ENCODE results near the gene ST3GAL2. TPM values are rescaled to one million over a fixed set of nuclear protein-coding genes. Genes with fewer than 3 reads are reported as not detected.

ST3GAL2 gene
- 18.5 TPM for polyA plus RNA-seq (2012; ENCODE audit: insufficient read depth, insufficient read length)

DNA sequence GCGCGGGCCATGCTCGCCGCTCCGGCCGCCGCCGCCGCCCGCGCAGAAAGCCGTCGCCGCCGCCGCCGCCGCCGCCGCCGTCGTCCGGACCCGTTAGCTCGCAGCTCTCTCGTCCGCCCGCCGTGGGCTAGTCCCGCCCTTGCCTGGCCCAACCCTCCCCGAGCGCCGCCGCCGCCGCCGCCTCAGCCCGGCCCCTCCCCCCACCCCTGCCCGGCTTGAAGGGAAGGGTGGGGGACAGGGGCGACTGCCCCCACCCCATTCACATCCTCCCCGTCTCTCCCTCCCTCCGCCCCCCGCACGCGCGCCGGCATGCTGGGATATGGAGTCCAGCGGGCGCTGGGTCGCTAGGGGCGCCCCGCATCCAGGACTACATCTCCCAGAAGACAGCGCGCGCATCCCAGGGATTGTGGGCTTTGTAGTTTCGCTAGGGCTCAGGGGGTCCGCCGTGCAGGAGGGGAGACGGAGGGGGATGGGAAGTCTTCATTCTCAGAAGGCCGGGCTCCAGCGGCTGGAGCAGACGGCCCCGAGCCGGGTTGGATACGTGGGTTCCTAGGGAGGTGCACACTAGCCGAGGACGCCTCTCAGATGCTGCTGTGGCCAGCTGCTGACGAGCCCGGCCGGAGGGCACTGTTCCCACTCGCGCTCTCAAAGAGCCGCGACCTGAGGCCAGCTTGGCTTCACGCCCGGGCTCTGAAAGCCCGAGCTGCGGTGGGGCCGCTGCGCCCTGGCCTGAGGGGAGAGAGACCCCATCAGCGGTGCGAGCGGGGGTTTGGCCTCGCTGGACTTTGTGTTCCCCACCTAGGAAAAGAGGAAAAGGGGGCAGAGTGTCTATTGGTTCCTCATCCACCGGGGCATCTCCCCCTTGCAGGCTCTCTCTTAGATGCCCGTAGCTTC lies at the start of gene ST3GAL2:
TSS of gene ST3GAL2 (minus strand) at position 132 of the 894 bp plus-strand sequence. CDS start 40,570 bp downstream, outside the sequence.
- DNase-seq (ENCODE audit: low read depth, low spot score) = peak; percentile 94
- H3K4me3 ChIP-seq (ENCODE audit: low read length) = peak within 1 kb of the TSS; percentile 83

GRCh38 chr16:70484867-70485266 lies 46.0 kb upstream of the ST3GAL2 start:
- DNase-seq (ENCODE audit: low read depth, low spot score) = no peak
- H3K4me3 ChIP-seq (ENCODE audit: low read length) = no peak overlapping the region

GRCh38 chr16:70483426-70483825 lies 44.5 kb upstream of the ST3GAL2 start:
- DNase-seq (ENCODE audit: low read depth, low spot score) = peak; percentile 73

DNA sequence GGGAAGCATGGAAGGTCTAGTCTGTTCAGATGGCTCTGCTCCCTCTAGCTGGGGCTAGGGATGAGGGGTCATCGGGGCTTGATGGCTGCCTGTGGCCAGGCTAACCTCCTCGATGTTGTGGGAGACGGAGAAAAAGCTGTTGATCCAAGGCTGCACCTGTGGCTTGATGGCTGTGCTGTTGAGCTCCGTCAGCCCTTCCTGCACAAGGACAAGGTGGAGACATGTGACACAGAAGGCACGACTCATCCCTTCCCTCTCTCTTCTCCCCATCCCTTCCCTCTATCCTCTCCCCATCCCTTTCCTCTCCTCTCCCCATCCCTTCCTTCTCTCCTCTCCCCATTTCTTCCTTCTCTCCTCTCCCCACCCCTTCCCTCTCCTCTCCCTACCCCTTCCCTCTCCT lies 43.7 kb upstream of the ST3GAL2 start:
- no peak for DNase-seq (ENCODE audit: low read depth, low spot score)
- H3K4me3 ChIP-seq (ENCODE audit: low read length) = no peak overlapping the region

More at GRCh38 chr16:70483426-70483825, 44.5 kb upstream of the ST3GAL2 start:
- H3K4me3 ChIP-seq (ENCODE audit: low read length) = no peak overlapping the region

- no peak overlapping the region for H3K4me3 ChIP-seq (ENCODE audit: low read length)
- no peak for DNase-seq (ENCODE audit: low read depth, low spot score)
Measured at GRCh38 chr16:70481929-70482536, 43.1 kb upstream of the ST3GAL2 start.

DNA sequence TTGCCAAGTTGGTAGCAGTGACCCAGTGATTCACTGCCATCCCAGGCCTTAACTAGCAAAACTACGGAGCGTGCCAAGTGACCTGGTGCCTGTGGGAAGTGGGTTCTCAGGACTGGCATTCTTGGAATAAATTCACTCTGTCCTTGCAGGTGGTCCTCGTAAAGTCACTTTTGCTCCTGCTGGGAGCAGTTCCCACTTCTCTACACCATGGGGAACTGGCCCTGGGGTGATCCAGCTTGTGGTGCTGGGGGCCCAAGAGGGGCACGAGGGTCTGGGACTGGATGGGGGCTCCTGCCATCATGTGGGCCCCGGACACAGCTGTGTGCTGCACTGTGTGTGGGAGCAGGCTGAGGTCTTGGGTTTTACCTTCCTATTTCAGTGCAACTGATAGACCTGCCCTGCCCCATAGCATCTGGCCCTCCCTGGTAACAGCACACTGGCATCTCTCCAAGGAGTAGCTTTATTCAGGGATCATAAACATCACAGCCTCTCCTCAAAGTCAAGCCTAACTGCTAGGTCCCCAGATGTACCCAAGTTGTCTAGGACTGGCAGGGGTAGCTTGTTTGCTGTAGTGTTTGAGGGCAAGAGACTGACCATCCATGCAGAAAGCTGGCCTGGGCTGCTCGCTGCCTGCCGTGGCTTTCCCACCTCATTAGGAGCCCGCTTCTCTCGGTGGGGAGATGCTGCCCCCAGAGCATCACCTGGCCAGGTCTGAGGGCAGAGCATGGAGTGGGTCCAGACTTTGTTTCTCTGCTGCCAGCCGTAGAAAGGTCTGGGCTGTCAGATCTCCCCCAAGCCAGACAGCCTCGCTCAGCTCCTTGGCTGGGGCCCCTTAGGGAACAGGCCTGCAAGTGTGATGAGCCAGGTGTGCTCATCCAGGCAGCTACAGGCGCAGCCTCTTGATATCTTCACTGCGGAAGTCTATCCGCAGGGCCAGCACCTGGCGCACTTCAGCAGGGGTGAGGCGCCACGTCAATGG lies 41.5 kb upstream of the ST3GAL2 start:
- no peak overlapping the region for H3K4me3 ChIP-seq (ENCODE audit: low read length)
- DNase-seq (ENCODE audit: low read depth, low spot score) = no peak

GRCh38 chr16:70478912-70479341 lies 40.0 kb upstream of the ST3GAL2 start:
- no peak for DNase-seq (ENCODE audit: low read depth, low spot score)
- H3K4me3 ChIP-seq (ENCODE audit: low read length) = no peak overlapping the region

DNA sequence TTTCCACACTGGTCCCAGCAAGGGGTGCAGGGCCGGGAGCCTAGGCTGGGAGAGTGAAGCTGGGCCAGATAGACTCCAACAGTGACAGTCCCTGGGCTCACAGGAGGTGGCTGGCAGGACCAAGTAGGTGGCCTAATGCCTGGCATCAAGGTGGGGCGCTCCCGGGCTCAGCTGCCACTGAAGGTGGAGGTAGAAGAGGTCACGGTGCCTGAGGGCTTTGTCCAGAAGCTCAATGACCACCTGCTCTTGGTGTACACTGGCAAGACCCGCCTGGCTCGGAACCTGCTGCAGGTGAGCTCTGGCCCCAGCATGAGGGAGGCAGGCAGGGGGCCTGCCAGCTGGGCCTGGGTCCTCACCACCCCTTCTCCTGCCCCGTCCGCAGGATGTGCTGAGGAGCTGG lies 39.3 kb upstream of the ST3GAL2 start:
- DNase-seq (ENCODE audit: low read depth, low spot score) = no peak
- no peak overlapping the region for H3K4me3 ChIP-seq (ENCODE audit: low read length)

DNA sequence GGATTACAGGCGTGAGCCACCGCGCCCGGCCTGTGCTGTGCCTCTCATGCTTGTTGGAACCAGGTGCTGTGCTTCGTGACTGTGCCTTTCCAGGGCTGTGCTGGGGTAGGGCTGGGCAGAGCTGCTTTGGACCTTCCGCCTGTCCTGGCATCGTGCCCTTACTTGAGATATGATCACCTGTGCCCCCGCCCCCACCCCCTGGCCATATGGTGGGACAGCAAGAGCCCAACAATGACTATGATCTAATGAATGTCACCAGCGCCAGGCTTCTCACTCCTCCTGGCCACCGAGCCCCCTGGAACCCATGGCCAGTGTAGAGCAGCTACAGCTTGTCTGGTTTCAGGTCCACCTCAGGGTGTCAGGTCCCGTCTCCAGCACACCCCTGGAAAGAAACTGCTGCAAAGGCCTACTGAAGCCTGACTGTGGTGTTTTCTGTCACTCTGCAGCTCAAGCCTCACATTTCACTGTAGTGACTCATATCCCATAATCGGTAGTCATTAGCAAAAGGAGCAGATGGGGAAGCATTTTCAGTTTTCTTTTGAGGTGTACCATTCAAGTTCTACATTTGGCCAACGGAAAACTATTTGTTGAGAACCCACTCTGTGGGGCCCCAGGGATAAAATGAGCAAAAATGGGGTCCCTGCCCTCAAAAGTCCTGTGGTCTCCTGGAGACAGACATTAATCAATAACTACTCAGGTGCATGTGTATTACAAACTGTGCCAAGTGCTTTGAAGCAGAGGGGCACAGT lies 37.5 kb upstream of the ST3GAL2 start:
- DNase-seq (ENCODE audit: low read depth, low spot score) = no peak
- no peak overlapping the region for H3K4me3 ChIP-seq (ENCODE audit: low read length)

DNA sequence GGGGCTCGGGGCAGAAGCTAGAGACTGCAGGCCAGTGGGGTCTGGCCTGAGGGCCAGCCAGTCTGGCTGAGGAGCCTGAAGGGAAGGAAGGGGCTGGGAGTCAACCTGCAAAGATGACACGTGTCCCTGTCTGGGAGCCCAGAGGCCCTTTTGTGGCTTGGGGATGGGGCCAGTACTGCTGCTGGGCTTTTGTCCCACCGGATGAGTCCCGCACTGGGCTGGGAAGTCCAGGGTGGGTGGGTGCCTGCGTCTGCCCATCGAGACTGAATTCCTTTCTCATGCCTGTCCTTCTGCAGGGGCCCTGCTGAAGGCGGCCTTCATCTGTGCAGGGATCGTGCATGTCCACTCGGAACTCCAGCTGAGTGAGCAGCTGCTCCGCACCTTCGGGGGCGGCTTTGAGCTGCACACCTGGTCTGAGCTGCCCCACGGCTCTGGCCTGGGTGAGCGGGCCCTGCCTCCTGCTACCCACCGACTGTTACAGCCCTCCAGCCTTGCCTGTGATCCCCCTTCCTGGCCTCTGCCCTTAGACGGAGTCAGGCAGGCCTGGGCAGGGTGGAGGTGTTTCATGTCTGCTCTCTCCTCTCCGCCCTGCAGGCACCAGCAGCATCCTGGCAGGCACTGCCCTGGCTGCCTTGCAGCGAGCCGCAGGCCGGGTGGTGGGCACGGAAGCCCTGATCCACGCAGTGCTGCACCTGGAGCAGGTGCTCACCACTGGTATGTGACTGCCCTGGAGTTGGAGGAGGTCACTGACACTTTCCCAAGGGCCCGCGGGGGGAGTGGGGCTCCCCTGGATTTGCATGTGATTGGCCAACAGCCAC lies 36.4 kb upstream of the ST3GAL2 start:
- no peak overlapping the region for H3K4me3 ChIP-seq (ENCODE audit: low read length)
- DNase-seq (ENCODE audit: low read depth, low spot score) = no peak

- DNase-seq (ENCODE audit: low read depth, low spot score) = no peak
Measured at GRCh38 chr16:70474320-70475053, 35.6 kb upstream of the ST3GAL2 start.

GRCh38 chr16:70473446-70474319 lies 34.8 kb upstream of the ST3GAL2 start:
- no peak for DNase-seq (ENCODE audit: low read depth, low spot score)
- H3K4me3 ChIP-seq (ENCODE audit: low read length) = no peak overlapping the region

More at GRCh38 chr16:70474320-70475053, 35.6 kb upstream of the ST3GAL2 start:
- no peak overlapping the region for H3K4me3 ChIP-seq (ENCODE audit: low read length)

- DNase-seq (ENCODE audit: low read depth, low spot score) = no peak
- no peak overlapping the region for H3K4me3 ChIP-seq (ENCODE audit: low read length)
Measured at GRCh38 chr16:70472786-70473433, 34.0 kb upstream of the ST3GAL2 start.

DNA sequence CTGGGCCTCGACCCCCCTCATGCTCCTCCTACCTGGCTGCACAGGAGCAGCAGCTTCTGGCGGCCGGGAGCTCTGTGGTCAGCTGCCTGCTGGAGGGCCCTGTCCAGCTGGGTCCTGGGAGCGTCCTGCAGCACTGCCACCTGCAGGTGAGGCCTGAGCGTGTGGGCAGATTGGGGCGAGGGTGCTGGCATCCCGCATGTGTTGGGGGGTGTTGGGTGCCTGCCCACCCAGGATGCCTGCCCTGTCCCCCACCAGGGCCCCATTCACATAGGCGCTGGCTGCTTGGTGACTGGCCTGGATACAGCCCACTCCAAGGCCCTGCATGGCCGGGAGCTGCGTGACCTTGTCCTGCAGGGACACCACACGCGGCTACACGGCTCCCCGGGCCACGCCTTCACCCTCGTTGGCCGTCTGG lies 32.0 kb upstream of the ST3GAL2 start:
- no peak overlapping the region for H3K4me3 ChIP-seq (ENCODE audit: low read length)
- DNase-seq (ENCODE audit: low read depth, low spot score) = no peak

- DNase-seq (ENCODE audit: low read depth, low spot score) = no peak
- no peak overlapping the region for H3K4me3 ChIP-seq (ENCODE audit: low read length)
Measured at GRCh38 chr16:70470141-70470926, 31.4 kb upstream of the ST3GAL2 start.
